HG03520 (cell line): Measurements from ENCODE around the gene ACTR3.

ENCODE experiments used
- ATAC-seq: cut with Tn5 transposase; IDR thresholded peaks from one replicate; pipeline ENCODE4 v1.9.1; 2021; ENCODE audit warnings: mild to moderate bottlenecking, moderate library complexity; ENCODE audit not compliant: unreplicated experiment

The ACTR3 gene

DNA sequence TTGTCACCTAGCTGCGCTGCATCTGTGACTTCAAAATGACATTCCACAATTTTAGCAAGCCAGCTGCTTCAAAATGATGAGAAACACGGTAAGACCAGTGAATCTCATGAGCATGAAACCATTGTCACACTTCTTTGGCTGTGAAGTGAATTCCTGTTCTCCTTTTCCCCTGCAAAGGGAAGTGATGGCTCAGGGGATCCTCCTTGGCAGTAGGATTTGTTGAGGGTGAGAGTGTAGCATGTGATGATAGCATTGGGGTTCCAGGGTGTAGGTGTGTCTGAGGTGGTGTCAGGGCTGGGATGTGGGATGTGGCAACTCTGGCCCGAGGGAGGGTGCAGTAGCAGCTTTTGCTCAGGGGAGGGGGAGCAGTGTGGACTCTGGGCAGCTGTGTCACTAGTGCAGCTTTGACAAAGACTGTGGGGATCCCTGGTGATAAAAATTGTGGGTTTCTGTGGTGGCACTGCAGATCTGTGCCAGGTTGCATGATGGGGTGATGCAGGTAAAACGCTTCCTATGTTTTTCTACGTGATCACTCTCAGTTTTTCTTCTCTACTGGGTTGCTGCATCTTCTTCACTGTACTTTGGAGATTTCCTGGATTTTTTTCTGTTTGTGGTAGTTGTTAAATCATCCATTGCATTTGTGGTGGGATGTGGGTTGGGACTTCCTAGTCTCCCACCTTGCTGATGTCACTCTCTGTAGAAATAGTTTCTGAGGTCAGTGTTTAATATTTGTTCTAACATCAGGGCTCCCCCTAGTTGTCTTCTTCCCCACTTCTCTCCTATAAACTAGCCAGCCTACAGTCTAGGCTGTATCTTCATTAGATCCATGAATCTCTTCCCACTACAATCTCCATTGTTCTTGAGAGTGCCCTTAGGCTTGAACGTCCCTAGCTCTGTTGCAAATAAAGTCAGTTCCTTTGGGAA is 107.0 kb downstream of the ACTR3 start:
- ATAC-seq = no peak

DNA sequence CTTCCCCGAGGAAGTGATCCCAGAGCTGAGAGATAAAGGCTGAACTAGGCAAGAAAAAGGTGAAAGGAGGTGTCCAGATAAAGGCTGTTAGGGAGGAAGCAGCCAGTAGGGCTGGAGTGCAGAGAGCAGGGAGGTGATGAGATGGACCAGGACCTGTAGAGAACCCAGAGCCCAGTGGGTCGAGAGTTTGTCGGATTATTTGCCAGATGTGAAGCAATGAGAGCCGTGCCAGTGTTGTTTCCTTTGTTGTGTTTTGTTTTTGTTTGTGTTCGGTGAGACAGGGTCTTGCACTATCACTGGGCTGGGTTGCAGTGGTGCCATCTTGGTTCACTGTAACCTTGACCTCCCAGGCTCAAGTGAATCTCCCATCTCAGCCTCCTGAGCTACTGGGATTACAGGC is 111.3 kb downstream of the ACTR3 start:
- ATAC-seq = no peak

DNA sequence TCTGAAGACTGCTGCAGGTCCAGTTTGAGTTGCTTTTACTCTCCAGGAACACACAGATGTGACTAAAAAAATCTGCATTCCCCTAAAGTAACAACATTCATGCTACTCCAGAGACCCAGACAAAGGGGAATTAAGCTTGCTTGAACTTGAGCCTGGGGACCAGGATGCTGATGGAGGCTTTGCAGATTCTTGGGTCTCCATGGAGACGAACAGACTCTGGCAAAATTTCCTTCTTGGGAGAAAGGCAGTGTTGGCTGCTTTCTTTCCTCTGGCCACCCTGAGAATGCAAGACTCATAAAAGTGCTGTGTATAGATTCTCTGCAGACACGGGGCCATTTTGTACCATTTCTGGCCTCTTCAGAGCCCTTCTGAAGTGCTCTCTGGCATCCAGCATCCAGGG is 112.0 kb downstream of the ACTR3 start:
- no peak for ATAC-seq

DNA sequence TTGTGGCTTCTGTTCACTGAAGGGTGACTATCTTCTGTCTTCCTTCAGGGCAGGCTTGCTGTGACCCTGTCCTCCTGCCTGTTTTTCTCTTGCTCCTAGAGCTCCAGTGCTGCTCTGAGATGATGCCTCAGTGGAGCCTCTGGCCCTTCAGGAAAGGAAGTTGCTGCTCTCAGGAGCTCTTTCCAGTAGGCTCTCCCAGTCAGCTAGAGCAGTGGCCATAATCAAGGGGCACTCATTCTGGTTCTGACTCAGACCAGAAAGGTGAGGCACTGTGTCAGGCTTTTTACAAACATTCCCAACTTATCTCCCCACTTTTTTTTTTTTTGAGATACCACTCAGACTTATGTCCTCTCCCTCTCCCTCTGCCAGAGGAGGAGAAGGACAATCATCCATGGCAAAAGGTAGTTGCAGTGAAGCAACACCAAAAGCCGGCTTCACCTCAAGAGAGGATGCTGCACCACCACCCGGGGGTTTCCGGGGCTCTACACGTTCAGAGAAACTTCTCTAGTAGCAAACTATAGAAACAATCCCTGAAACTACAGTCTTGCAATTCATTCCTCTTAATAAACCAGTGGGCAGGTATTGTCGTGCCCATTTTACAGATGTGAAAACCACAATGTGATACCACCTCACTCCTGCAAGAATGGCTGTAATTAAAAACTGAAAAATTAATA is 115.4 kb downstream of the ACTR3 start:
- ATAC-seq = no peak

DNA sequence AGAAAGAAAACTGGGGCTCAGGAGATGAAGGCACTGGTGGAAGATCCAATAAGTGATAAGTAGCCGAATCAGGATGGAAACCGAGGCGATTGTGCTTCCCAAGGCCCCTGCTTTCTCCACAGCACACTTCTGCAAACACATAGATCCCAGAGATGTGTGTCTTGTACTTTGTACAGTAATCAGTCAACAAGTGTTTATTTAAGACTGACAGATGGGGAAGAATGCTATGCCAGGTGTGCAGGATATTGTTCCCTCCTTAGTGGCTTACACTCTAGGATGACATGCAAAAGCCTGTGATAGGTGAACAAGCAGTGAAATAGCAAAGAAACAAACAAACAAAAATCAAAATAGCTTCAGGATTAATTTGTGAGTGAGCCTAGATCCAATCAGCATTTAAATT is 116.6 kb downstream of the ACTR3 start:
- no peak for ATAC-seq

DNA sequence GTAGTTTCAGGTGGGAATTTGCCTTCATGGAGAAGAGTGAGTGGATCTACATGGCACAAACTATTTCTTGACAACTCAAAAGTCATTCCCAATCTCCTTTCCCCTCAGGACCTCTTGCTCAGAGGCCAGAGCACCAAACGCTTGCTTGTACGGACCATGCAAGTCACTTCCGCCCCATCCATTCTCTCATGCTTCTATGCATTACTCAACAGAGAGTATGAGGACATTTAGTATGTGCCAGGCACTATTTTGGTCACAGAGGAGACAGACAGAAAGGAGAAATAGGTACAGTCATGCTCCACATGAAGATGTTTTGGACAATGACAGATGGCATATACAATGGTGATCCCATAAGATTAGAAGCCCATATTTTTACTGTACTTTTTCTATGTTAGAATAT is 117.5 kb downstream of the ACTR3 start:
- ATAC-seq = no peak

DNA sequence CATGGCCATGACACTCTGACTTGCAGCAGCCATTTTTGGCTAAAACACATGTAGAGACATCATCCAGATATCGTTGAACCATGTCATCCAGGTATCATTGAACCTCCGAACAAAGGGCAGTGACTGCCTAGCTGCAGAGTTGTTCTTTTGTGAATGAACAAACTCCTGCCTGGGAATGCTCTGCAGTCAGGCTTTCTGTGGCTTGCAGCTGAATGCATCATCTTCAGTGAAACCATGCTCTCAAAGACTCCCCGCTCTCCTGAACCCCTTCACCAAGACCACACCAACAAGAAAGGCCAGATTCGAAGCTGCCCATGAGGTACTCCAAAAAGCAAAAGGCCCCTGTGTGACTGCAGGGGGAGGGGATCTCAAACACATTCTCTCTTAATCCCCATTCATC is 118.8 kb downstream of the ACTR3 start:
- ATAC-seq = no peak

DNA sequence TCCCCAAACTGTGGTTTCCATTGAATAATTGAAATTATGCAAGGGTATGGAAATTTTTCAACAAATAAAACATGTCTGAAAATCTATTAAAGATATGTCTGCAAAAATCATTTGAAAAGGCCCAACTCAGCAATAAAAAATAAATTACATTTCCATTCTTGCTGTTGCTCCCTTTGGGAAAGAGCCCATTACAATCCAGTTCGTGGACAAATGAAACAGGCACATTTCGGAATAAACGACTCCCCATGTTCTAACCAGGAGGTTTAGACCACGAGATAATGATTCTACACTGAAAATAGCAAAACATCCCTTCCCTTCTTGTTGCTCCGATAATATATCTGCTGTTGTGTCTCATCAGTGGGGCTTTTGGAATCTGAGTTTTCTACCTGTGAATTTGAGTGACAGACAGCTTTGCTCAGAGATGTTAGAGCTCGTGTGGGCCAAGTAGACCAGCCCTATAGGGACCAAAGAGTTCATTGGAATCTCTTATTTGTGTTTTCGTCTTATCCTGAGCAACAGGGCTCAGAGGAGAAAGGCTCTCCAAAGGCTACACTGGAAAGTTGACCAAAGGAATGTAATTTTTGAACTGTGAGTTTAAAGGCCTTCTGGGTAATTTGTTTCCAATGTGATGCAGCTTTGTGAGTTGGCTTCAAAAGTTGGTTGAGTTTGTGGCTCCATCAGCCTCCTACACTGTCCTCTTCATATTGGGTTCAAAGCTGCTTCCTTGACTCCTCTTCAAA is 119.5 kb downstream of the ACTR3 start:
- ATAC-seq = no peak

DNA sequence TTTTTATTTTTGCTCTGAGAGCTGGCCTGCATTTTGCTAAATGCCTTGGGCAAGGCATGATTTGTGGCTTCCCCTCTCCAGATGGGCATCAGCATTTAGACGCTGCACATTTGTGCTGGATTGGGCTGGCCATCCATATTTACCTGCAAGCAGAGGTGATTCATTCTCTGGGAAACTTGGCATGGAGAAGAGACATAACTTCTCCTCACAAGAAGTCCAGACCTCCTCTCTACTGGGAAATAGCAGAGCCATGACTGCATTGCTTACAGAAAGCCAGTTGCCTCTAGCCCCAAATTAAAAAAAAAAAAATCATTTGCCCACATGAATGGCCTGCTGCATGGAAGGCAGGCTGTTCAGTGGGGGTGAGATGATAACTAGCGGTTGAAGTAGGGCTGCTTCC is 120.1 kb downstream of the ACTR3 start:
- no peak for ATAC-seq

DNA sequence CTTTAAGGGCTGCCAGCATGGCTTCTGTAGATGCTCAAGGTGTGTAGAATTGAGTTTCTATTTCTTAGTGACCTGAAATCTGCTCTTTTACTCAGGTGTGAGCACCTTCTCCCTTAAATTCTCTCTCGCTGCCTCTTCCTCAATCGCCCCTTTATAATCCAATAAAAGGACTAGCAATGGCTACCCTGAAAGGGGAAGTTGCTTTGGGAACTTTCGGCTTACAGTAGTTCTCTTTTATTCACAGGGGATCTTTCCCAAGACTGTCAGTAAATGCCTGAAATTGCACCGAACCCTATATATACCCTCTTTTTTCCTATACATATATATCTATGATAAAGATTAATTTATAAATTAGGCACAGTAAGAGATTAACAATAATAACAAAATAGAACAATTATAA is 121.8 kb downstream of the ACTR3 start:
- no peak for ATAC-seq
